Lower leg skin (tissue), 3 donors: Measurements from ENCODE around the gene RNF121.

Experiments used
- CTCF ChIP-seq, 3 donors: fragments of 450-650 bp; IDR thresholded peaks; one replicate each; pipeline ENCODE4 v1.5.1; 2016; ENCODE audit warnings: antibody characterized with exemption in 3 of 3, mild to moderate bottlenecking in 3 of 3, moderate library complexity in 2 of 3
- POLR2A ChIP-seq, 2 donors: fragments of 450-650 bp; IDR thresholded peaks; one replicate each; pipeline ENCODE4 v1.6.1; 2016 to 2017; ENCODE audit warnings: antibody characterized with exemption in 2 of 2, mild to moderate bottlenecking in 1 of 2, moderate library complexity in 1 of 2

GRCh38 chr11:72018171-72018570 is 89.3 kb downstream of the RNF121 start:
- TF ChIP-seq POLR2A (IDR thresholded peaks at IDR 0.05) (no peak), CTCF (IDR thresholded peaks at IDR 0.05) (no peak)
